DMS153 treated with DMSO at 0.1 percent for 48 hours (cell line): ENCODE results near the gene KANK3.
A peak's percentile ranks its signal among the peaks of the same experiment; 100 is the strongest.
"Not testable (repeated sequence)": the region's sequence is repeated elsewhere in the genome, so short reads cannot be mapped to it uniquely, and the experiment has no call there.

Experiments
- DNase-seq: peaks from one replicate; lab custom pipeline; 2025; ENCODE audit not compliant: unreplicated experiment; lab: John Stamatoyannopoulos, UW

Gene KANK3

DNA sequence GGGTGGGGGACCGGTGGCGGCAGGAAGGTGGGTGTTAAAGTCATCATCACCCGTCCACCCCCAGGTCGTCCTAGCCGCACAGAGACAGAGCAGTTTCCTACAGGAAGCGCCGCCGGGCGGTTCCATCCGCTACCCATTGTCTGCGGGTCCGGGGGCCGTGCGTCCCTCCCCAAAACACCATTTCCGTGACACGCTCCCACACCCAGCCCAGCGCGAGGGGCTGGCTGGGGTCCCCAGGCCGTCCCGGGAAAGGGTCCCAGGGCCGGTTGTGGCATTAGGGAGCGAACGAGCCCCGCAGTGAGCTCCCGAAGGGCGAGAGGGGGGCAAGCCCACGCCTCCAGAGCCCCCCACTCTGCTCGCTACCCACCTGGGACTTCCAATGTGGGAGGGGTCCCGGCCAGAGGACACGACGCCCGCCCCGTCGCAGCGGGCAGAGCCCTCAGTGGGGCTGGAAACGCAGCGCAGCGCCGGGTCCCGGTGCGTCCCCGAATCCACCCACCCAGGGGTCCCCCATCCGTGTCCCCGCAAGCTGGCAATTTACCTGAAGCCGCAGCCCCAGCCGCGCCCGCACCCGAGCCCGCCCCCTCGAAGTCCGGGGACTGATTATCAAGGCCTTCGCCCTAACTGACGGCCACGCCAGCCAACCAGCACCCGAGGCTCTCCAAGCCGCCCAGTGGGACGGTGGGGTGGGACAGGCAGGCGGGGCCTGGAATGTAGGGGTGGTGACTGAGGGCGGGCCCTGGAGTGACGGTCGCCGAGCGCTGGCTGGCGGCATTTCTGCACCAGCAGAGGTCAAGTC, at the start of gene KANK3:
Gene KANK3 (minus strand): TSS at position 579 of the 799 bp plus-strand sequence. CDS start 5,434 bp downstream, outside the sequence.
- peak; percentile 71 for DNase-seq

DNA sequence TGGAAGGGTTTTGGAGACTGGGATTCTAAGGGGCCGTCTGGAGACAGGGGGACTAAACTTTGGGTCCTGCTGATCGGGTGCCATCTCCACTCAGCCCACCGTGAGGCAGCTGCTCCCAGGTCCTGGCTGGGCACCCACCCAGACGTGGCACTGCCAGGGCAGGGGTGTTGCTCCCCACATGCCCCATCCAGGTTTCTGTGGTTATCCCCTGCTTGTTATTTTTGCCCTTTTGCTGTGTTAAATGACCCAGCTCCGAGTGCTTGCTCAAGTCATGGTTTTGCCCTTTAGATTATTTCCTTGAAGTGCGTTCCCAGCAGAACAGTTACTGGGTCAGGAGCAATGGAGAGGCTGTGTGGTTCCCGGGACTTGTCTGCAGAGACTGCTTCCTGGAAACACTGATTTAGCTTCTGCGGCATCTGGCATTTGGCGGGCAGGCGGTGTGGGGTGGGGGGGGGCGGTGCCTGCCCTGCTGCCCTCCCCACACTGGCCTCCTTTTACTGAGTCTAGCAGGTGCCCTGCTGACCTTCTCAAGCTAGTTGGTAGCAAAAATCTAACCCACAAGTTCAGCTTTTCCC, 49.0 kb upstream of the KANK3 start:
- no peak for DNase-seq

GRCh38 chr19:8391198-8392016, 48.3 kb upstream of the KANK3 start:
- DNase-seq = no peak

- peak; percentile 82 for DNase-seq
Observed at GRCh38 chr19:8390617-8390981, 47.5 kb upstream of the KANK3 start.

DNA sequence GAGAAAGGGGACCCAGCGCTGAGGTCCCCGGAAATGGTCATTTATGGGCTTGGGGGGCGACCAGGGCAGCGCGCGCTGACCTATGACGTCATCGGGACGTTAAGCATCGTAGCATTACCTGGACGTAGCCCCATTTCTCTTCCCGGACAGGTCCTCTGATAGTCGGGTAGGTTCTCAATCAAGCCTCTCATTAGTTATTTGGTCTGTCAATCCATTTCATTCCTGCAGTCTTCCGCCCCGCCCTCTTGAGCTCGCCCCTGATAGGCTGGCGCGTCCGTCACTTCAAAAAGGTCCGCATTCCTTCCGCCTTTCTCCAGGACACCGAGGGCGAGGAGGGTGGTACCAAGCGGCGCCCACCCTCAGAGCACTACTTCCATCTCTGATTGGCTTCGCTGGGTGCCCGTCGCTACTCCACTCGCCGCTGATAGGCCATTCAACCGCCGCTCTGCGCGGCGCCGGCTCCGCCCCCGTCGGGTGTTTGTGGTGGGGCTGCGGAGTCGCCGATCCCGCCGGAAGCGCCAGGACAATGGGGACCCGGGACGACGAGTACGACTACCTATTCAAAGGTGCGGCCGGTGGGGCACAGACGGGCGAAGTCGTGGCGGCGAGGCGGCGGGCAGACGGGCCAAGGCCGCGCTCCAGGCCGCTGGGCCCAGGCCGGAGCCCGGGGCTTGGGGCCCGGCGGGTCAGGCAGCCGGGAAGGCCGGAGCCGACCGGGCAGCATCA, 47.0 kb upstream of the KANK3 start, which contains the start of gene RAB11B:
Gene RAB11B (plus strand): TSS at position 470 of the 726 bp plus-strand sequence. CDS start 57 bp downstream, at position 527.
- peak; percentile 100 for DNase-seq

- DNase-seq = no peak
Observed at GRCh38 chr19:8388612-8388958, 45.5 kb upstream of the KANK3 start.

- no peak for DNase-seq
Observed at GRCh38 chr19:8387688-8388611, 44.9 kb upstream of the KANK3 start.

GRCh38 chr19:8386990-8387389, 43.9 kb upstream of the KANK3 start:
- no peak for DNase-seq

GRCh38 chr19:8386419-8386818, 43.4 kb upstream of the KANK3 start:
- DNase-seq = not testable (repeated sequence)

DNA sequence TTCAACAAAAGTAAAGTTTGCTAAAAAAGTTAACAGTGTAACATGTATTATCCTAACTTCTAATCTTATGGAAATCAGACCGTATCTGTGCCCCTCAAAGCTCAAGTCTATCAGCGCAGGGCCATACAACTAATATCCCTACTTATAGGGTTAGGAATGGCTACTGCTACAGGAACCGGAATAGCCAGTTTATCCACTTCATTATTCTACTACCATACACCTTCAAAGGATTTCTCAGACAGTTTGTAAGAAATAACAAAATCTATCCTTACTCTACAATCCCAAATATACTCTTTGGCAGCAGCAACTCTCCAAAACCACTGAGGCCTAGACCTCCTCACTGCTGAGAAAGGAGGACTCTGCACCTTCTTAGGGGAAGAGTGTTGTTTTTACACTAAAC, 42.5 kb upstream of the KANK3 start:
- DNase-seq = not testable (repeated sequence)

DNA sequence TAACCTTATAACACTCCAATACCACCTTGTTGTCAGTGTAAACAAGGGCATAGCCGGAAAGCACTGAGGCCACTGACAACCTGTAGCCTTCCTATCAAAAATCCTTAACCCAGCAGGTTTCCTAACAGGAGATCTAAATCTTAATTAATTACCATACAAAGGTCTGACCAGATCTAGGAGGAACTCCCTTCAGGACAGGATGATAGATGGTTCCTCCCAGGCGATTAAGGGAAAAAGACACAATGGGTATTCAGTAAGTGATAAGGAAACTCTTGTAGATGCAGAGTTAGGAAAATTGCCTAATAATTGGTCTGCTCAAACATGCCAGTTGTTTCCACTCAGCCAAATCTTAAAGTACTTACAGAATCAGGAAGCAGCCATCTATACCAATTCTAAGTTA, 42.0 kb upstream of the KANK3 start:
- DNase-seq = not testable (repeated sequence)

- DNase-seq = not testable (repeated sequence)
Observed at GRCh38 chr19:8384569-8384968, 41.5 kb upstream of the KANK3 start.

DNA sequence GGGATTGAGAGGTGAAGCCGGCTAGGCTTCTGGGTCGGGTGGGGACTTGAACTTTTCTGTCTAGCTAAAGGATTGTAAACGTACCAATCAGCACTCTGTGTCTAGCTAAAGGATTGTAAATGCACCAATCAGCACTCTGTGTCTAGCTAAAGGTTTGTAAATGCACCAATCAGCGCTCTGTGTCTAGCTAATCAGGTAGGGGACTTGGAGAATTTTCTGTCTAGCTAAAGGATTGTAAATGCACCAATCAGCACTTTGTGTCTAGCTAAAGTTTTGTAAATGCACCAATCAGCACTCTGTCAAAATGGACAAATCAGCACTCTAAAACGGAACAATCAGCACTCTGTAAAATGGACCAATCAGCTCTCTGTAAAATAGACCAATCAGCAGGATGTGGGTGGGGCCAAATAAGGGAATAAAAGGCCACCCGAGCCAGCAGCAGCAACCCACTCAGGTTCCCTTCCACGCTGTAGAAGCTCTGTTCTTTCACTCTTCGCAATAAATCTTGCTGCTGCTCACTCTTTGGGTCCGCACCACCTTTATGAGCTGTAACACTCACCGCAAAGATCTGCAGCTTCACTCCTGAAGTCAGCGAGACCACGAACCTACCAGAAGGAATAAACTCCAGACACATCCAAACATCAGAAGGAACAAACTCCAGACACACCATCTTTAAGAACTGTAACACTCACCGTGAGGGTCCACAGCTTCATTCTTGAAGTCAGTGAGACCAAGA, 36.3 kb upstream of the KANK3 start:
- not testable (repeated sequence) for DNase-seq

DNA sequence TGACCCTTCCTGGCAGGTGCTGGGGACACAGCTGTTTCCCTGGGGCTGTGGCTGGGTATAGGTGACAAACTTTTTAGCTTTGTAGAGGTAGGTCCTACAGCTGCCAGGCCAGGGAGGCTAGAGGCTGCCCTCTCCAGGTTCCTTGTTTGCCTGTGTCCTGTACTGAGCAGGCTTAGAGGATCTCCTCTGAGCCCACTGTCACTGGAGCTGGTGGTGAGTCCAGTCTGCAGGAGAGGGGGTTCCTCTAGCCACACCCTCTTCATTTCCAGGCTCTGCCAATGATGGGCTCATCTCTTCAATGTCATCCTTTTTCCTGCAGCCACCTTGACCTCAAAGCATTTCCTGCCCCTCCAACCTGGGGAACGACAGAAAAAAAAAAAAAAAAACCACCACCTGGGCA, 34.5 kb upstream of the KANK3 start:
- DNase-seq = no peak

GRCh38 chr19:8376373-8376974, 33.4 kb upstream of the KANK3 start:
- not testable (repeated sequence) for DNase-seq

DNA sequence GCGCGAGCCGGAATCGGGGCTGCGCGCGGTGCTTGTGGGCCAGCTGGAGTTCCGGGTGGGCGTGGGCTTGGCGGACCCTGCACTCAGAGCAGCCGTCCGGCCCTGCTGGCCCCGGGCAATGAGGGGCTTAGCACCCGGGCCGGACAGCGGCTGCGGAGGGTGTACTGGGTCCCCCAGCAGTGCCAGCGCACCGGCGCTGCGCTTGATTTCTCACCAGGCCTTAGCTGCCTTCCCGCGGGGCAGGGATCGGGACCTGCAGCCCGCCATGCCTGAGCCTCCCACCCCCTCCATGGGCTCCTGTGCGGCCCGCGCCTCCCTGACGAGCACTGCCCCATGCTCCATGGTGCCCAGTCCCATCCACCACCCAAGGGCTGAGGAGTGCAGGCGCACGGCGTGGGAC, 32.7 kb upstream of the KANK3 start:
- DNase-seq = not testable (repeated sequence)

- no peak for DNase-seq
Observed at GRCh38 chr19:8373867-8374813, 31.1 kb upstream of the KANK3 start.
